Measurements from ENCODE around the gene S100A8.

S100A8 gene

GRCh38 chr1:153346077-153346723 is 44.7 kb downstream of the S100A8 start:
- DNase-seq (ENCODE audit: low spot score): no peak

- DNase-seq (ENCODE audit: low spot score): no peak
Observed at GRCh38 chr1:153345187-153346076, 45.4 kb downstream of the S100A8 start.

DNA sequence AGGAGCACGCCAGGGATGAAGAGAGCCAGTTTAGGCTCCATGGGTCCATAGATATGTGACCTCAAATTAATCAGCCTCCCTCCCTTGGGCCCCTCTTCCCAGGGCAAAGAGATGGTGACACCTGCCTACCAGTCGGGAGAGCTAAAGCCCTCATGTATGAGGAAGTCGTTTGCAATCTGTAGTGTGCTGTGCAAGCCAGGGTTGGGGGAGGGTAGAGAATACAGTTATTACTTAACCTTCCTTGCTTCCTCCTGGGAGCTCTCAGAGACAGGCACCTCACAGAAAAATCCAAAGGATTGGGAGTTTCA is 46.2 kb downstream of the S100A8 start:
- DNase-seq (ENCODE audit: low spot score): no peak

DNA sequence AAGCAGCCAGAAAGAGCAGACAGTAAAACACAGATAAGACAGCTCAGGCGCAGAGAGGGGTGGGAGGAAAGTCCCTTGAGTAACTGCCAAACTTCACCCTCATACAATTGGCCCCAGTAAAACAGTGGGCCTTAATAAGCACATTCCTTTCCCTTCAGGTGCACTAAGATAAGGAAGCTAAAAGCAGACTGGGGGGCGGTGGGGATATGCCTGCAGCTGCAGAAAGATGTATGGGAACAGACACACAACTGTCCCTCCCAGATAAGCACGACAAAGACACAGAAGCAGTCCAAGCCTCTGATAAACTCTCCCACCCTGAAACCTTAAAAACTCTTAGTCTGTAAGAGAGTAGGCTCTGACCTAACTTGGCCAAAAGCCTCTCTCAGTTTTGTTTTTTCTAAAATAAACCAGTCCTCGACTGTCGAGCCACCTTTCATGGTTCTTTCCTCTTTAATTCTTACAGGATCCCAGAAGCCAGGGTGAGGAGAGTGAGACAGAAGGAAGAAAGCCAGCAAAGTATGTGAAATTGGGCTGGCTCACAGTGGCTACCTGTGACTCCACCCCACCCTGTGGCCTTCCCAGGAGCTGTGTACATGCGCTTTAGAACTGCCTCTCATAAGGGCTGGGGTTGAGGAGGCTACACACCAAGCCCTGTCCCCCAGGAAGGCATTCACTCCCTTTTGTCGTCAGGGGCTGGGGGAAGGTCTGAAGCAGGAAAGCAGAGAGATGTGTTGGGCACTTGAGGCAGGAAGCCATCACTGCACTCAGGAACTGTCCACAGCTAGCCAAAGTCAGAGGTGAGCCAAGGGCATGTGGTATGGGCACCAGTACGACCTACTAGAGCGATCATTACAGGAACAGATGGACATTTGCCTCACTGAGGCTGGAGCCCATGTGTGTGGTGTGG is 46.8 kb downstream of the S100A8 start:
- DNase-seq (ENCODE audit: low spot score): no peak

GRCh38 chr1:153343040-153343681 is 47.7 kb downstream of the S100A8 start:
- no peak for DNase-seq (ENCODE audit: low spot score)

- DNase-seq (ENCODE audit: low spot score): no peak
Observed at GRCh38 chr1:153342178-153342577, 48.7 kb downstream of the S100A8 start.

GRCh38 chr1:153341431-153341934 is 49.4 kb downstream of the S100A8 start:
- no peak for DNase-seq (ENCODE audit: low spot score)

GRCh38 chr1:153340356-153340755 is 50.5 kb downstream of the S100A8 start:
- no peak for DNase-seq (ENCODE audit: low spot score)

All from RKO (cell line).